Endothelial cell (in vitro differentiated cells): ENCODE measurements around the gene ZNF841. TPM values are rescaled to one million over a fixed set of nuclear protein-coding genes. Genes with fewer than 3 reads are reported as not detected.
"Not testable (repeated sequence)": the region's sequence is repeated elsewhere in the genome, so short reads cannot be mapped to it uniquely, and the experiment has no call there.

Source experiments
- DNase-seq: peaks from one replicate; pipeline ENCODE4 v3.0.0; 2021; ENCODE audit warnings: low spot score
- H3K27ac Mint-ChIP-seq: one replicate; pipeline ENCODE4 v1.8.0; 2021; ENCODE audit warnings: mixed read lengths, inconsistent platforms; ENCODE audit not compliant: unreplicated experiment
- H3K27me3 Mint-ChIP-seq: one replicate; pipeline ENCODE4 v1.8.0; 2021; ENCODE audit warnings: mild to moderate bottlenecking, moderate library complexity, mixed read lengths, inconsistent platforms; ENCODE audit not compliant: unreplicated experiment
- H3K36me3 Mint-ChIP-seq: one replicate; pipeline ENCODE4 v1.8.0; 2021; ENCODE audit warnings: mild to moderate bottlenecking, low read depth, mixed read lengths, inconsistent platforms; ENCODE audit not compliant: unreplicated experiment
- H3K4me1 Mint-ChIP-seq: one replicate; pipeline ENCODE4 v1.8.0; 2021; ENCODE audit warnings: mild to moderate bottlenecking, mixed read lengths, inconsistent platforms; ENCODE audit not compliant: unreplicated experiment
- H3K4me3 Mint-ChIP-seq: one replicate; pipeline ENCODE4 v1.8.0; 2021; ENCODE audit warnings: mild to moderate bottlenecking, mixed read lengths, inconsistent platforms; ENCODE audit not compliant: unreplicated experiment
- H3K9me3 Mint-ChIP-seq: one replicate; pipeline ENCODE4 v1.8.0; 2021; ENCODE audit warnings: mixed read lengths, inconsistent platforms; ENCODE audit not compliant: unreplicated experiment
- CTCF ChIP-seq: fragments of 200-600 bp; sonication (generic); IDR thresholded peaks from one replicate; pipeline ENCODE4 v1.5.0; 2021; ENCODE audit warnings: antibody characterized with exemption; ENCODE audit not compliant: unreplicated experiment
- total RNA-seq: library from RNA; stranded (reverse); fragmentation: NEBNext Ultra II Directional; extraction: Animal tissue kit (Norgen Biotek cat#: 25700); gene quantifications from one replicate; pipeline ENCODE4 v1.2.1, GENCODE V29; 2021; ENCODE audit not compliant: unreplicated experiment

ZNF841 gene
- total RNA-seq, 1 donor from 2014 or later, result 16.3 TPM

- H3K4me3 Mint-ChIP-seq, result no peak overlapping the region
- peaks cover 7% of the 10 kb centered on the region for H3K9me3 Mint-ChIP-seq
- no peak for DNase-seq
- H3K27ac Mint-ChIP-seq, result no peak overlapping the region
- no peak for TF ChIP-seq CTCF
- H3K4me1 Mint-ChIP-seq, result no peaks in the 10 kb centered on the region
- peaks cover 10% of the 10 kb centered on the region for H3K36me3 Mint-ChIP-seq
- H3K27me3 Mint-ChIP-seq, result no peaks in the 10 kb centered on the region
These were observed 6.4 kb upstream of the ZNF841 start for GRCh38 chr19:52101866-52102562.

GRCh38 chr19:52099497-52100138 lies 4.1 kb upstream of the ZNF841 start:
- H3K9me3 Mint-ChIP-seq, result peaks cover 8% of the 10 kb centered on the region
- H3K27me3 Mint-ChIP-seq, result peaks cover under 1% of the 10 kb centered on the region
- H3K4me1 Mint-ChIP-seq, result peaks cover 4% of the 10 kb centered on the region
- H3K36me3 Mint-ChIP-seq, result peaks cover 19% of the 10 kb centered on the region
- TF ChIP-seq CTCF, result no peak
- no peak for DNase-seq
- H3K27ac Mint-ChIP-seq, result no peak overlapping the region
- no peak overlapping the region for H3K4me3 Mint-ChIP-seq

- H3K27me3 Mint-ChIP-seq, H3K9me3 Mint-ChIP-seq, DNase-seq, H3K27ac Mint-ChIP-seq: not testable (repeated sequence)
- peaks cover 32% of the 10 kb centered on the region for H3K36me3 Mint-ChIP-seq
- peak overlapping the region; percentile 96 for H3K4me3 Mint-ChIP-seq
- peaks cover 15% of the 10 kb centered on the region for H3K4me1 Mint-ChIP-seq
These were observed 851 bp upstream of the ZNF841 start for GRCh38 chr19:52096416-52096815.

DNA sequence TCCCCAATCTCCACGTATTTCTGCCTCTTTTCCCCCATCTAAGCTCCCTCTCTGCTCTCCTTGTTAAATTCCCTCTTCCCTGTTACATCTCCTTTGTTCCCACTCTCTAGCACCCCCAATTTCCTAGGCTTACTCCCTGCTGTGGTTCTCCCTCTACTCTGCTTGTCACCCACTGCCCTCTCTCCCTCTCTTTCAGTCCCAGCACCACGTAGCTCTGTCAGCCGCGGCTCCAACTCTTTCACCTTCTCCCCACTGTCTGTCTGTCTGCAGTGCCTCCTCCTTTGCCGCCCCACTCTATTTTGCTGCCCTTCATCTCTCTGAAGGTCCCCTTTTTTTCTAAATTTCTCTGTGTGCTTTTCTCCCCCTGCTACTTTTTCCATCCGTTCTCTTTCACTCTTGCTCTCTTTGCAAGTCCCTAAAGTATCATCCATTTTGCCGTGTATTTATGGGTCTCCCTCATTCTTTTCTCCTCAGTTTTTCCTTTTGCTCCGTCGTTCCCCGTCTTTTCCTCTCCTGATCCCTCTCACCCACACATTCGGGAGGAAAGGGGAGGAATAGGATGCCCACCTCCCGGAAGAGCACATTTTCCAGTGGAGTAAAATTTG lies 937 bp downstream of the ZNF841 start:
- Mint-ChIP-seq H3K9me3 (peaks cover 13% of the 10 kb centered on the region), H3K27ac (peak overlapping the region; percentile 86)
- no peak for DNase-seq

GRCh38 chr19:52086481-52086880 lies 9.1 kb downstream of the ZNF841 start:
- no peak for TF ChIP-seq CTCF
- Mint-ChIP-seq H3K4me1 (peaks cover 2% of the 10 kb centered on the region), H3K27ac (no peak overlapping the region), H3K36me3 (peaks cover 82% of the 10 kb centered on the region), H3K27me3 (peaks cover 3% of the 10 kb centered on the region), H3K9me3 (peaks cover 14% of the 10 kb centered on the region), H3K4me3 (peak overlapping the region; percentile 66)
- DNase-seq, result no peak

More for the DNA sequence above, 937 bp downstream of the ZNF841 start:
- H3K4me1 Mint-ChIP-seq, result peaks cover 15% of the 10 kb centered on the region
- H3K4me3 Mint-ChIP-seq, result peak overlapping the region; percentile 96
- no peak for TF ChIP-seq CTCF
- peaks cover 7% of the 10 kb centered on the region for H3K27me3 Mint-ChIP-seq
- peaks cover 47% of the 10 kb centered on the region for H3K36me3 Mint-ChIP-seq
